GM21619 (cell line): Measurements from ENCODE around the gene ZNF473.

Source experiments
- ATAC-seq: cut with Tn5 transposase; IDR thresholded peaks from one replicate; pipeline ENCODE4 v1.9.1; 2021; ENCODE audit not compliant: unreplicated experiment

The ZNF473 gene

DNA sequence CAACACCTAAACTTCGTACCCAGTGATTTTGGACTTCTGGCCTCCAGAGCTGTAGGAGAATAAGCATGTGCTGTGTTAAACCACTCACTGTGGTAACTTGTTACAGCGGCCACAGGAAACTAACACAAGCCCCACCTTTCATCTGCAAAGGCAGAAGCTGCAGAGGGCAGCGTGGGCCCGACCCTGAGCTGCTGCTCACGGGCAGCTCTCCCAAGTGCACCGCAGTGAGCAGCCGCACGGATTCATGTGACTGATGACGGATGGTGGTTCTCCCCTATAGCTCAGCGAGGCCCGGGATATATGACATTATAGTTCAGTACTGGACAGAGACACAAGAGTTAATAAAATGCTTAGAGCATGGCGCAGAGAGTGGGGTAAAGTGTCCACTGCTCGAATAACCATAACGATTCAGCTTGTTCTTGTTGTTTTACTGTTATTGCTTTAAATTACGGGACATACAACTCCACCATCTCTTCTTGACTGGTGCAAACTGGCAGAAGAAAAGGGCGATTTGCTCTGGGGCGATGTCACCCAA, 22.5 kb upstream of the ZNF473 start:
- ATAC-seq, result no peak

DNA sequence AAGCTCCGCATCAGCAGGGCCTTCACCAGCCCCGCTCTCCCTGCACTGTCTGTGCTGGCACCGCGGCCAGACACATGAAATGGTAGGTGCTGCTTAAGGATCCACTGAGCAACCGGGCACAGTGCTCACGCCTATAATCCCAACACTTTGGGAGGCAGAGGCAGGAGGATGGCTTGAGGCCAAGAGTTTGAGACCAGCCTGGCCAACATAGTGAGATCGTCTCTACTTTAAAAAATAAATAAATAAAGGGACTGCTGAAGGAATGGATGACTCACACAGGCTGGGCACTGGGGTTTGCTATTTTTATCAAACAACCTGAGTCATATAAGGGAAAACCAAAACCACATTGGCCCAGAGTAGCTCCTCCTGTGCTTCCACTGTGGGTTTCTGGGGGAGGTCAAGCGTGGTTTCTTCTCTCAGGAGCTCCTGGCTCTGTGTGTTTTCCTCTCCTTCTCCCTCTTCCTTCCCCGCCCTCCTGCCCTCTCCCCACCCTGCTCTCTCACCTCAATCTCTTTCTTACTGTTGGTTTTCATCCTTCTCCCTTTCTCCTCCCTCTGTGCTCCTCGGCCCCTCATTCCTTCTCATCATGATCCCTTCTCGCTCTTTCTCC, 21.9 kb upstream of the ZNF473 start:
- no peak for ATAC-seq

DNA sequence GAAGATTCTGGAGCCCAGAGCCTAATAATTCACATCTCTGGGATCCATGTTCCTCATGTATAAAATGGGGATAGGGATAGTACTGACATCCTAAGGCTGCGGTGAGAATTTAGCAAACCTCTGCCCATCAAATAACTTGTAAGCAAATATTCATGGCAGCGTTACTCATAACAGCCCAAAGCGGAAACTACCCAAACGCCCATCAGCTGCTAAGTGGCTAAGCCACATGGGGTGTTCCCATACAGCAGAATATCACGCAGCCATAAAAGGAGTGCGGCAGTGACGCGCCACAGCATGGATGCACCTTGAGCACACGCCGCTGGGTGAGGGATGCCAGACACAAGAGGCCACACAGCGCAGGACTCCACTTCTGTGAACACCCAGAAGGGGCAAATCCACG, 20.4 kb upstream of the ZNF473 start:
- ATAC-seq, result no peak

DNA sequence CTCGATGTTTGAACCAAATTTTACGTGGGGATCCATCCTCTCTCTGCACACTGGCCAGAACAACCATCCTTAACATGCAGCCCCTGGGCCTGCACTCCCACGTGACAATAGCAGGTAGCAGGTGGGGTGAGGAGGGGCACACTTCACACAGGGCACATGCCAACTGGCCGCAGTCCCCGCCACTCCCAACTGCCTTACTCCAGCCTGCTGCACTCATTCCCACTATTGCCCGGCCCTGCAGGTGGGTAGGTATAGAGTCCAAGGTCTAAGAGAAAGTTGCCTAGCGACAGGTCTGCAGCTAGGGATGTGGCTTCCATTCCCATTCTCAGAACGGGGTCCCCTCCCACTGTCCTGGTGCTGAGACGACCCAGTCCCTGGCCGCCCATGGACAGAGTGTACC, 18.6 kb upstream of the ZNF473 start:
- ATAC-seq, result no peak

DNA sequence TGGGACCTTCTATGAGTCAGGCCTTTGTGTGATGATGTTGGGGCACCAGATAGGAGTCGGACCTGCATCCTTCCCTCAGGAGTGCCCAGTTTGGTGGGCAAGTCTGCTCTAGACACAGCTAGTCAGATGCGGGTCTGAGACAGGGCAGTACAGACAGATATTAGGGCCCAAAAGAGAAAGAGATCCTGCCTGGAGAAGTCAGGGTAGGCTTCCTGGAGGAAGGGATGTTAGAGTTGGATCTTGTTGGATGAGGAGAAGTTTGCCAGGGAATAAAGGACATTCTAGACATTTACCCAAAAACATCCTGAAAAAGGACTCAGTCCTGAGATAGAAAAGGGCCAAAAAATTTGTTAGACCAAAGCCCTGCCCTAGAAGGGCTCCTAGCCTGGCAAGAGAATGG, 17.9 kb upstream of the ZNF473 start:
- ATAC-seq, result no peak

DNA sequence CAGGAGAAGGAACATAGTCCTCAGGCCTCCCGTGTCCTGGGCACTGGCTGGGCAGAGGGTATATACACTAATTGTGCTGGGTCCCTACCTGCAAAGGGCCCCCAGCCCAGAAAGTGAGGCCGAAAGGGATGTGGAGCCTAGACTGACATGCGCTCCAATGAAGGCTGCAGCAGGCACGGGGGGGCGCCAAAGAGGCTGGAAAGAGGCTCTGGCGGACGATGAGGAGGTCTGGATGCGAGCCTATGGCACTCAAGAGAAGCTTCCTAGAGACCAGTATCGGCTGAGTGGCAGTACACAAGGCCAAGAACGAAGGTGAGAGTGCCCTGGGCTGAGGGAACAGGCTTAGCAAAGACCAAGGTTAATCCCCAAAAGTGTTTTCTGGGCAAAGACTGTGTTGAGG, 17.3 kb upstream of the ZNF473 start:
- ATAC-seq, result no peak

DNA sequence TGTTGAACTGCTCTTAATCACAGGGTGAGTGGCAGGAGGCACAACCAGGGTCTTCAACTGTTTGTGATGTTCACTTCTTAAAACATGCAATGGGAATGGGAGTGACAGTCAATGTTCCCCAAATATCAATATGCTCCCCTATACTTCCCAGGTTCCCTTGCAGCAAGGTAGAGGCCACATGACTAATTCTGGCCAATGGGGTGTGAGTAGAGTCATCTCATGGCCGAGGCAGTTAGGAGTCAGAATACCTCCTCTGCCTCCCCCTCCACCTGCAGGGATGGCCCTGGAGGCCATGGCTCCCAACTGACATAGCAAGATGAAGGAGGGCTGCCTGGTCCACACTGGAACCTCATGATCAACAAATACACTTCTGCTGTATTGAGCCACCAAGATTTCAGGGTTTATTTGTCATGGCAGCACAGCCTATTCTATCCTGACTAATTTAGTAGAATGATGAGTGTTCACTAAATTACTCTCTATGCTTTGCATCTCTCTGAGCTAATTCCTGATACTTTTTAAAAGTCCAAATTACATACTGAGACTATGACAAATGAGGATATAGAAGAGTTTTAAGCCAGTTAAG, 9.5 kb upstream of the ZNF473 start:
- no peak for ATAC-seq

DNA sequence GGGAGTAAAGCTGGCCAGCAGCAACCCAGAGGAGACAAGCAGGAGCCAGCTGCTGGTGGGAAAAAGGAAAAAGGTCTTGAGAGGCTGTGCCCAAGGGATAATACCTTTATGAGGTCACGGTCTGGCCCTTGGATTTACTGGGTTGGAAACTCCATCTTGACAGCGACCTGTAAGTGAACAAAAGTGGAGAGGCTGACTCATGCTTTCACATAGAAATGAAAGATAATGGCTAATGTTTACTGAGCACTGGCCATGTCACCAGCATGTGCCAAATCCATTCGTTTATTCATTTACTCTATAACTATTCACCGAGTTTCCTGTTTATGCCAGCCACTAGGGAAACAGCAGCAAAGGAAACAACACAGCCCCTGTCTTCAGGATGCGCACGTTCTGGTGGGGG, 5.3 kb upstream of the ZNF473 start:
- ATAC-seq, result no peak

DNA sequence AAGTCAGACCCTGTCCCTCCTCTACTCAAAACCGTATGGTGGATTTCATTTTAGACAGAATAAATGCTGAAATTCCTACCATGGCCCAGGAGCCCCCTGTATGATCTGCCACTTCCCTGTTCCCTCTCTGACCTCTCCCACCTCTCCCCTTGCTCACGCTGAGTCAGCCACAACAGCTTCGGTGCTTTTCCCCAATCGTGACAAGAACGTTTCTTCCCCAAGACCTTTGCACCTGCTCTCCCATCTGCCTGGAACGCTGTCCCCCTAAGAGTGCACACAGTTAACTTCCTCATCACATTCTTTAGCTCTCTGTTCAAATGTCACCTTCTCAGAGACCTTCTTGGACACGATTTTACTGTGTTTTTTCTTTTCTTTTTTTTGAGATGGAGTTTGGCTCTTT, 3.0 kb upstream of the ZNF473 start:
- no peak for ATAC-seq

DNA sequence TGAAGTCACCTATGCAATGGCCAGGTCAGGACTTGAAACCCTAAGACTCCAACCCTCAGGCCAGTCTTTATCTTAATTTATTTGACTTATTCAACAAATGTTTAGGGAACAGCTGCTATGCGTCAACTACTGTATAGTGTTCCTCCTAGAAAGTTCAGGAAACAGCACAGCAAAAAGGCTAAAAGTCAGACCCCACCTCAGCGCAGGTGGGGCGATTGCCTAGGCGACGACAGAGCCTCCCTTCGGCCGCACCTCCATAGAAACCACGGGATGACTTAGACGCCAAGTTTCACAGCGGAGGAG, 1.1 kb upstream of the ZNF473 start:
- no peak for ATAC-seq

DNA sequence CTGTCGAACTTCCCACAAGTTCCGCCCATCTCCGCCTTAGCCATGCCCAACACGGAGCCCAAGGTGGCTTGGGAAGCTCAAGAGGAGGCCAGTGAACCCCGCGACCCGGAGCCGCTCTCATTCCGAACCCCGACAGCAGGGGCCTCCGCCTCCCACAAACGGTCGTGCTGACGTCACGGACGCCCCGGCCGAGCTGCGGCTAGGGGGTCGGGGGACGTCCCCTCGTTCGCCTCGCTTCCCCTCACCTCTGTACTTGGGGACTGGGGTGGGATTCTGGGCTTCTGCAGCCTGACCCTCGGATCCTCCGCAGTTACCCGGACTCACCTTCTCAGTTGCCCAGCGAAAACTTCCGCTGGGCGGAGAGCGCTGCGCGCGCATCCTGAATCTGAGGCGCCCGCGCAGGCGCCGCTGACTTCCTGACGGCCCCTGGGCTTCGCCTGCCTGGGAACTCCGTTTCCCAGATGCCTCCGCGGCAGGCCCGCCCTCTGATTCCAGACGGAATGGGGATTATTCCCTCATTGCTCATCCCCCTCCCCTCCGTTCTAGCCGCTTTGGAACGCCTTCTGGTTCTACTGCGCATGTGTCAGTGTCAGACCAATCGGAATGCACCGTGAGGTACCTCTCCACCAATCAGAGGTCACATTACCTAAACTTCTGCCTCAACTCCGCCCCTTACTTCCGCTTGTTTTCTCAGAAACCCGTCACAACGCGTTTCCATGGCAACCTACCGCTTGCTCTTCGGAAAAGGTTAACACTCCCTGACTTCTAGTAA, 597 bp upstream of the ZNF473 start, which contains the start of gene VRK3:
Gene VRK3, minus strand, starts transcription at position 351 of the 772 bp plus-strand sequence. CDS start 9,210 bp downstream, outside the sequence.
- peak; percentile 73 for ATAC-seq

DNA sequence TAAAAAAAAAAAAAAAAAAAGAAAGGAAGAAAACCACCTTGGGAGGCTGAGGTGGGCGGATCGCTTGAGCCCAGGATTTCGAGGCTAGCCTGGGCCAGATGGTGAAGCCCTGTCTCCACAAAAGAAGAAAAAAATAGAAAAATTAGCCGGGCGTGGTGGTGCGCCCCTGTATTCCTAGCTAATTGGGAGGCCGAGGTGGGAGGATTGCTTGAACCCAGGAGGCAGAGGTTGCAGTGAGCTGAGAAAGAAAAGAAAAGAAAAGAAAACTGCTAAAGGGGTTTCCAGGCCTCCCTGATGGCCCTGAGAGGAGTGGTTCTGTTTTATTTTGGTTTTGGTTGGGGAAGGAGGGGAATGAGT, 723 bp downstream of the ZNF473 start:
- no peak for ATAC-seq

DNA sequence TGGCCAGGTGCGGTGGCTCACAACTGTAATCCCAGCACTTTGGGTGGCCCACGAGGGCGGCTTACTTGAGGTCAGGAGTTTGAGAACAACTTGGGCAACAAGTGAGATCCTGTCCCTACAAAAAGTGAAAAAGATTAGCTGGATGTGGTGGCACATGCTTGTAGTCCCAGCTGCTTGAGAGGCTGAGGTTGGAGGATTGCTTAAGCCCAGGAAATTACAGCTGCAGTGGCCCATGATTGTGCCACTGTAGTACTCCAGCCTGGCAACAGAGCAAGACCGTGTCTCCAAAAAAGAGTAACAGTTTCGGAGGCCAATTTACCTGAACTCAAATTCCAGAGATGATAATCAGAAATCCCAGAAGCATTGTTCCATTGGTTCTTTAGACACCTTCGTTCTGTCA, 4.4 kb downstream of the ZNF473 start:
- ATAC-seq, result no peak

DNA sequence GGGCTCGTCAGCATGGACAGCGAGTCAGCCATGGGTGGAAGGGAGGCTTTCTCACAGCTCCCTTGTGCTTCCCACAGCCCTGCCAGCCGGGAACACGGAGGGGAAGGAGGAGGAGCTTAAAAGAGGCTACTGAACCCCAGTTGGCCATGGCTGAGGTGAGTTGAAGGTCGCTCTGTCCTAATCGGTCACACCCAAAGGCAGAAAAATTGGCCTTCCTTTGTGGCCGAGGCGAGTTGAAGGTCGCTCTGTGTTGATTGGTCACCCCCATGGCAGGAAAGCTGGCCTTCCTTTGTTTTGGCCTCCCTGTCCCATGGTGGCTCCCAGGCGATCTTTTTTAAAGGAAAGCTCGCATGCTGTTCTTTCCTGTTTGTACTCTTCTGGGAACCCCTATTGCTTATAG, 5.1 kb downstream of the ZNF473 start:
- no peak for ATAC-seq

DNA sequence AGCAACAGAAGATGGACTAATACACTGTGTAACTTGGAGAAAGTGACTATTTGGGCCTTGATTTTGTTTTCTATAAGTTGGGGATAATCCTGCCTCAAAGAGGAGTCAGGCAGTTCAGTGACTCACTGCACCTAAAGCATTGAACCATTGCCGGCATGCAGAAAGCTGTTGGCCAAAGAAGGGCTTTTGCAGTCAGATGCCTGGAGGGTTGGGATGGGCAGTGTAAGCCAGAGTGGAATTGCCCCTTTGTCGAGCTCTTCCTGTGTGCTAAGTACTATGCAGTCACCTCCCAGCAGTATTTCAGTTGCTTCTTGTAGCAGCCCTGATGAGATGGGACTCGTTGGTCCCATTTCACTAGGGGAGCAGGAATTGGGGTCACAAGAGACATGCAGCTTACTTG, 11.1 kb downstream of the ZNF473 start:
- ATAC-seq, result no peak

DNA sequence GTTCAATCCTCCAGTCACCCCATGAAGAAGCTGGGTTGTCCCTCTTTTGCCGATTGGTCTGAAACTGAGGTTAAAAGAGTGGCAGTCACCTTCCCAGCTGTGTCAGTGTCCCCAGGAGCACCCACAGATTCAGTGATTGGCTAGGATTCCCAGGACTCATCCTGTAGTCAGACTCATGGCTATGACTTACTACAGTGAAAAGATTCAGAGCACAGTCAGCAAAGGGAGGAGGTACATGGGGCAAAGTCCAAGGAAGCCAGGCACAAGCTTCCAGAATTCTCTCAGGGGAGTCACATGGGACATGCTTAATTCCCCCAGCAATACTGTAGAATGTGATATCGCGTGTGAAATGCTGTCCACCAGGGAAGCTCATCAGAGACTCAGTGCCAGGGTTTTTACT, 14.2 kb downstream of the ZNF473 start:
- no peak for ATAC-seq

DNA sequence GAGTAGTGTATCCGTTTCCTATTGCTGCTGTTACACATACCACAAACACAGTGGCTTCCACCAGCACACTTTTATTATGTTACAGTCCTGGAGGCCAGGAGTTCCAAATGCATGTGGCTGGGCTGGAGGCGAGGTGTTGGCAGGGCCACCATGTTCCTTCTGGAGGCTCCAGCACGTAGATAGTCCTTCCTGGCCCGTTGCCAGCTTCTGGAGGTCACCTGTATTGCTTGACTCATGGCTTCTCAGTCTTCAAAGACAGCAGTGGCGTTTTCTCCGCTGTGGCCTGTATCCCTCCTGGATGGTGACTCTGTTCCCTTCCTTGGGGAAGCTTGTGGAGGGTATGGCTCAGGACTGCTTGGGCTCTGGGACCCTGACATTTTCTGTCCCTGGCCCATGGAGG, 15.2 kb downstream of the ZNF473 start:
- no peak for ATAC-seq

DNA sequence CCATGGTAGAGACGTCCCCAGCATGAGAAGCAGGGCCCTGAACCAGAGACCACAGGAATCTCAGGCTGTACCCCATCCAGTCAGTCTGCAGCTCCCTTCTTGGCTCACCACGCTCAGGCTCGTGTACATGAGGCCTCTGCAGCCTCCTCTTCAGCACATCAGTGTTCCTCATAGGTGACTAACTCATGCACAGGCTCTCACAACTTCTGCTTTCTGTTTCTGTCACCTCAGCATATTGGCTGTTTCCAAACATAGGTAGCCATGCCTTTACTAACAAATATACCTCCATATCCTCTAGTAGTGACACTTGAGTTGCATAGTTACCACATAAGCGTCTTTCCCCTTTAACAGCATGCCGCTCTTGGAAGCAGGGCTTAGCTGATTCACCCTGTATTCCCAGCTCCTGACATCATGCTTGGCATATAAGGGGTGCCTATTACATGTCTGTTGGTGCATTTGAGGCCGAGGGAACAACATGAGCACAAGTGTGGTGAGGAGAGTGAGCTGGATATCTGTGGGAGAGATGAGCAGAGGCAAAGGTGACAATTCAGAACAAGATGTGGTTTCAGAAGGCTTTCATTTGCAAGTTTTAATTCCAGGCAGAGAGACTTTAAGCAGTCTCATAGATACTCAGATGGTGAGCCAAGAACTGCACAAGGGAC, 16.7 kb downstream of the ZNF473 start:
- no peak for ATAC-seq

DNA sequence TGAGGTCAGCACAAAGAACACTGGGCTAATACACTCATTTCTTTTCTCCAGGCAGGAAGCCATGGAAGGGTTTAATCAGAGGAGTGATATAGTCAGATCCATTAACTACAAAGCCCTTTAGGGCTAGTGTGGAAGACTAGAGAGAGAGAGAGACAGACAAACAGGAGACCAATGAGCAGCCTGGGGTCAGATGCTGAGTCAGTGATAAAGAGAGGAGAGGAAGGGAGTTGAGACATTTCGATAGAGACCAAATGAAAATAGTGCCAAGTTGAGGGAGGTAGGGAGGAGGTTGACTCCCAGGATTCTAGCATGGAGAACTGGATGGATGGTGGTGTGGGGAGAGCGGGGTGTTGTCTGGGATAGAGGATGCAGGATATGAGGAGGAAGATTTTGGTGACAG, 18.2 kb downstream of the ZNF473 start:
- no peak for ATAC-seq

DNA sequence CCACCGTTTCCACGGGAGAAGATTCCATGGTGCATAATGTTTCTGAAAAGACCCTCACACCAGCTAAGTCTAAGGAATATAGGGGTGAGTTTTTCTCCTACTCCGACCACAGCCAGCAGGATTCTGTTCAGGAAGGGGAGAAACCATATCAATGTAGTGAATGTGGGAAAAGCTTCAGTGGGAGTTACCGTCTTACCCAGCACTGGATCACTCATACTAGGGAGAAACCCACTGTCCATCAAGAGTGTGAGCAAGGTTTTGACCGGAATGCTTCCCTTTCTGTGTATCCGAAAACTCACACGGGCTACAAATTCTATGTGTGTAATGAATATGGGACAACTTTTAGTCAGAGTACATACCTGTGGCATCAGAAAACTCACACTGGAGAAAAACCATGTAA, 19.1 kb downstream of the ZNF473 start:
- no peak for ATAC-seq

DNA sequence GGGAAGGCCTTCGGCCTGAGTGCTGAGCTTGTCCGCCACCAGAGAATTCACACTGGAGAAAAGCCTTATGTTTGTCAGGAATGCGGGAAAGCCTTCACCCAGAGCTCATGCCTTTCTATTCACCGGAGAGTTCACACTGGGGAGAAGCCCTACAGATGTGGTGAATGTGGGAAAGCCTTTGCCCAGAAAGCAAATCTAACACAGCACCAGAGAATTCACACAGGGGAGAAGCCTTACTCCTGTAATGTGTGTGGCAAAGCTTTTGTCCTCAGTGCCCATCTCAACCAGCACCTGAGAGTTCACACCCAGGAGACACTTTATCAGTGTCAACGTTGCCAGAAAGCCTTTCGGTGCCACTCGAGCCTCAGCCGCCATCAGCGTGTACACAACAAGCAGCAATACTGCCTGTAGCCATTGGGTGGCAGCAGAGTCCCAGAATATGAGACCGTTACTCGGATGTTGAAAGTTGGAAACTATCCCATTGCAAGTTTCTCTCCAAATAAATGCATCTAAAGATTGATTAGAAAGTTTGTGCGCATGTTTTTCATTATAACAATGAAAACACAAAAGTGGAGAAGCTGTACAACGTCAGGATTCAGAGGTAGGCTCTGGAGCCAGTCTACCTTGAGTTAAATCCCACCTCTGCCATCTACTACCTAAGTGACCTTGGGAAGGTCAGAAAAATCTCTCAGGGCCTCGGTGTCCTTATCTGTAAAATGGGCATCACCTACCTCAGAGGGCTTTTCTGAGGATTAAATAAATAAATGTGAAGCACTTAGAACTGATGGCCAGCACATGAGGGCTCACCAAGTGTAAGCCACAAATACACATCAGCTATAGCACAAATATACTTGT, 21.1 kb downstream of the ZNF473 start:
- no peak for ATAC-seq
